CD4-positive, alpha-beta T cell (primary cell): ENCODE measurements around the gene CADM1. TPM values are rescaled to one million over a fixed set of nuclear protein-coding genes. Genes with fewer than 3 reads are reported as not detected.

Experiments
- ATAC-seq: fragments of 200-7000 bp; cut with Tn5 transposase; one replicate; pipeline ENCODE4 v1.10.0; 2022; ENCODE audit warnings: mild to moderate bottlenecking; ENCODE audit not compliant: poor library complexity
- CTCF ChIA-PET: fragments of 350-600 bp; sonication (Branson Sonifier 250); formaldehyde crosslinking; loops from one replicate; lab custom pipeline; 2021; ENCODE audit warnings: antibody characterized with exemption, inconsistent platforms; lab: Charles Lee
- POLR2A ChIA-PET: fragments of 350-600 bp; sonication (Branson Sonifier 250); formaldehyde crosslinking; loops from one replicate; lab custom pipeline; 2021; ENCODE audit warnings: antibody characterized with exemption, inconsistent platforms; lab: Charles Lee
- DNase-seq, 14 experiments: peaks; one replicate each; pipeline ENCODE4 v3.0.0-alpha.2; 2013 to 2020; ENCODE audit warnings: mixed read lengths in 2 of 14
- H3K27ac ChIP-seq, 2 donors: one replicate each; pipeline versions ENCODE4 v1.5.1 to v1.7.0; 2013; ENCODE audit warnings: low read length in 2 of 2, low read depth in 1 of 2, mild to moderate bottlenecking in 1 of 2
- H3K27me3 ChIP-seq, 2 experiments: 1 replicate in 1 of 2; 2 replicates in 1 of 2; pipeline versions ENCODE4 v1.6.1 to v1.7.0; 2013; ENCODE audit warnings: low read length in 2 of 2, control low read depth in 1 of 2, mild to moderate bottlenecking in 1 of 2, moderate library complexity in 1 of 2; ENCODE audit not compliant: insufficient read depth in 2 of 2, control insufficient read depth in 1 of 2
- H3K36me3 ChIP-seq: one replicate; pipeline ENCODE4 v1.6.1; 2013; ENCODE audit warnings: low read length, control low read depth; ENCODE audit not compliant: insufficient read depth
- H3K4me1 ChIP-seq: one replicate; pipeline ENCODE4 v1.6.1; 2013; ENCODE audit warnings: low read length, control low read depth; ENCODE audit not compliant: insufficient read depth
- H3K4me3 ChIP-seq: one replicate; pipeline ENCODE4 v1.5.1; 2013; ENCODE audit warnings: mild to moderate bottlenecking, low read length, moderate library complexity
- H3K9me3 ChIP-seq, 2 experiments: 1 replicate in 1 of 2; 2 replicates in 1 of 2; pipeline versions ENCODE4 v1.6.1 to v1.7.0; 2013; ENCODE audit warnings: low read length in 2 of 2, mild to moderate bottlenecking in 2 of 2, control low read depth in 1 of 2, moderate library complexity in 1 of 2; ENCODE audit not compliant: control insufficient read depth in 1 of 2, insufficient read depth in 1 of 2
- H3K27ac Mint-ChIP-seq: one replicate; pipeline ENCODE4 v1.8.0; 2020; ENCODE audit warnings: mixed read lengths
- H3K27me3 Mint-ChIP-seq: one replicate; pipeline ENCODE4 v1.8.0; 2021; ENCODE audit warnings: mixed read lengths
- H3K36me3 Mint-ChIP-seq: one replicate; pipeline ENCODE4 v1.8.0; 2021; ENCODE audit warnings: low read depth, mixed read lengths
- H3K4me1 Mint-ChIP-seq: one replicate; pipeline ENCODE4 v1.8.0; 2021; ENCODE audit warnings: low read depth, mixed read lengths
- H3K4me3 Mint-ChIP-seq: one replicate; pipeline ENCODE4 v1.8.0; 2020; ENCODE audit warnings: mild to moderate bottlenecking, mixed read lengths
- H3K9me3 Mint-ChIP-seq: one replicate; pipeline ENCODE4 v1.8.0; 2020; ENCODE audit warnings: mixed read lengths
- intact Hi-C, 2 experiments: fragments of 100-400 bp; cut with DNase I in 1 of 2; cut with micrococcal nuclease in 1 of 2; formaldehyde crosslinking; loops; one replicate each; pipeline versions ENCODE4 v1.15.1 to v1.9.0; 2023 to 2025; cut with DNase I, micrococcal nuclease
- total RNA-seq, 174 experiments: library from RNA in 2 of 174; stranded (reverse) in 2 of 174; gene quantifications; one replicate each; pipeline ENCODE4 v1.2.3 and lab custom pipeline; 2021 to 2026
- TF ChIP-seq, protein P1 (sequence below): fragments of 200-600 bp; IDR thresholded peaks from one replicate; pipeline ENCODE4 v1.8.0; 2022; ENCODE audit warnings: antibody characterized with exemption, mild to moderate bottlenecking

The CADM1 gene
- total RNA-seq, 2 experiments from 2014 or later = 1.1 to 1.4 TPM

DNA sequence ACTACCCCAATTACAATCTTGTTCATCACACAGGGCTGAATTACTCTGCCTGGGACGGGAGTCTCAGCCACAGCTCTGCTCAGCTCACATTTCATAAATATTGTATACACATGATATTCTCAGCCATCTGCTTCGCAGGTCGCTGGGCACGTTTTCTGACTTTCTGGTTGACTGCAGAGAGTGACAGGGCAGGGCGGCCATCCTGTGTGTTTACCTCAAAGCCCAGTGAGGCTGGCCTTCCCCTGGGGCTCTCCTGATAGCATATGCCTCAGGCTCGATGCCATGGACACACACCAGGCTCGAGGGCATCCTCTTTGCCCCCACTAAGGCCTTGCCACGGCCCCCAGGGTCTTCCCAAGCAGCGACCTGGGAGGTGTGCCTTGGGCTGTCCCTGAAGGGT lies 345.0 kb downstream of the CADM1 start:
- DNase-seq = no peak
- intact Hi-C loops = no loop called here
- no peak for ATAC-seq
- Histone ChIP-seq H3K4me1 (no peaks in the 10 kb centered on the region), H3K27me3 (no peaks in the 10 kb centered on the region), H3K27ac (no peak overlapping the region), H3K4me3 (no peak overlapping the region), H3K36me3 (no peaks in the 10 kb centered on the region), H3K9me3 (peaks cover 0 to 17% of the 10 kb centered on the region in 2 experiments)
- H3K27ac Mint-ChIP-seq = no peak overlapping the region
- H3K4me3 Mint-ChIP-seq = no peak overlapping the region
- POLR2A ChIA-PET = no interaction called here
- CTCF ChIA-PET = no interaction called here
- H3K9me3 Mint-ChIP-seq = no peaks in the 10 kb centered on the region
- TF ChIP-seq, protein P1, sequence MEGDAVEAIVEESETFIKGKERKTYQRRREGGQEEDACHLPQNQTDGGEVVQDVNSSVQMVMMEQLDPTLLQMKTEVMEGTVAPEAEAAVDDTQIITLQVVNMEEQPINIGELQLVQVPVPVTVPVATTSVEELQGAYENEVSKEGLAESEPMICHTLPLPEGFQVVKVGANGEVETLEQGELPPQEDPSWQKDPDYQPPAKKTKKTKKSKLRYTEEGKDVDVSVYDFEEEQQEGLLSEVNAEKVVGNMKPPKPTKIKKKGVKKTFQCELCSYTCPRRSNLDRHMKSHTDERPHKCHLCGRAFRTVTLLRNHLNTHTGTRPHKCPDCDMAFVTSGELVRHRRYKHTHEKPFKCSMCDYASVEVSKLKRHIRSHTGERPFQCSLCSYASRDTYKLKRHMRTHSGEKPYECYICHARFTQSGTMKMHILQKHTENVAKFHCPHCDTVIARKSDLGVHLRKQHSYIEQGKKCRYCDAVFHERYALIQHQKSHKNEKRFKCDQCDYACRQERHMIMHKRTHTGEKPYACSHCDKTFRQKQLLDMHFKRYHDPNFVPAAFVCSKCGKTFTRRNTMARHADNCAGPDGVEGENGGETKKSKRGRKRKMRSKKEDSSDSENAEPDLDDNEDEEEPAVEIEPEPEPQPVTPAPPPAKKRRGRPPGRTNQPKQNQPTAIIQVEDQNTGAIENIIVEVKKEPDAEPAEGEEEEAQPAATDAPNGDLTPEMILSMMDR = no peak
- H3K36me3 Mint-ChIP-seq = no peaks in the 10 kb centered on the region
- H3K4me1 Mint-ChIP-seq = no peaks in the 10 kb centered on the region
- peaks cover 8% of the 10 kb centered on the region for H3K27me3 Mint-ChIP-seq

DNA sequence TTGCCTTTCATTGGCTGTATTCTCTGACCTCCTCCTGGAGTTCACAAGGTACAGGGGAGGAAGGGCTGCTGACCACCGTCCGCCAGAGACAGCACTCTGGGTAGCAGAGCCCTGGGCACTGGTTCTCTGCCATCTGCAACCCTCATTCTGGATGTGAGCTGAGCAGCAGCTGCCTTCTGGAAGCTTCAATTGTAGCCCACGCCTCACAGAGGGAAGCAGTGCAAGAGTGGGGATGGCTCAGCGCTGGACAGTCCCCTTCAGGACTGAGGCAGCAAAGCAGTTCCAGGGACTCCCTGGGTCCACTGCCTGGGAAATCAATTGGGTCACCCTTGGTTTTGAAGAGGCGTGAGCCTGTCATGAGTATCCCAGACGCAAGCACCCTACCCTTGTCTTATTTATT lies 346.2 kb downstream of the CADM1 start:
- H3K27ac Mint-ChIP-seq = no peak overlapping the region
- Histone ChIP-seq H3K4me3 (no peak overlapping the region), H3K27me3 (no peaks in the 10 kb centered on the region), H3K27ac (no peak overlapping the region), H3K36me3 (no peaks in the 10 kb centered on the region), H3K4me1 (no peaks in the 10 kb centered on the region), H3K9me3 (peaks cover 0 to 25% of the 10 kb centered on the region in 2 experiments)
- ATAC-seq = no peak
- DNase-seq = no peak
- H3K36me3 Mint-ChIP-seq = no peaks in the 10 kb centered on the region
- TF ChIP-seq, protein P1 = no peak
- no peak overlapping the region for H3K4me3 Mint-ChIP-seq
- peaks cover 8% of the 10 kb centered on the region for H3K27me3 Mint-ChIP-seq
- ChIA-PET CTCF (no interaction called here), POLR2A (no interaction called here)
- no peaks in the 10 kb centered on the region for H3K9me3 Mint-ChIP-seq
- H3K4me1 Mint-ChIP-seq = no peaks in the 10 kb centered on the region
- intact Hi-C loops = no loop called here

GRCh38 chr11:115157247-115157646 lies 347.0 kb downstream of the CADM1 start:
- ATAC-seq = no peak
- Histone ChIP-seq H3K4me1 (no peaks in the 10 kb centered on the region), H3K36me3 (no peaks in the 10 kb centered on the region), H3K4me3 (no peak overlapping the region), H3K27ac (no peak overlapping the region), H3K27me3 (no peaks in the 10 kb centered on the region), H3K9me3 (peaks cover 0 to 25% of the 10 kb centered on the region in 2 experiments)
- H3K27ac Mint-ChIP-seq = no peak overlapping the region
- no peak overlapping the region for H3K4me3 Mint-ChIP-seq
- no peak for DNase-seq
- ChIA-PET CTCF (no interaction called here), POLR2A (no interaction called here)
- no peaks in the 10 kb centered on the region for H3K9me3 Mint-ChIP-seq
- intact Hi-C loops = no loop called here
- H3K36me3 Mint-ChIP-seq = no peaks in the 10 kb centered on the region
- H3K4me1 Mint-ChIP-seq = no peaks in the 10 kb centered on the region
- peaks cover 1% of the 10 kb centered on the region for H3K27me3 Mint-ChIP-seq
- TF ChIP-seq, protein P1 = no peak
